ENCODE measurements around the gene SPDYE8. TPM values are rescaled to one million over a fixed set of nuclear protein-coding genes. Genes with fewer than 3 reads are reported as not detected.

Gene SPDYE8
- total RNA-seq, 1 donor: not detected

Small RNA genes lying within 50 kb of the gene (small RNA-seq; reads per million reads assigned to genes)
- not detected for gene RF00019

Other genes with a start within 250 kb of the SPDYE8 start
- gene TYW1B, start 201.6 kb downstream of the SPDYE8 start, total RNA-seq: 2.1 and 2.2 TPM in 2 replicates
- 5.6 and 6.5 TPM in 2 replicates for gene POM121, start 104.7 kb downstream of the SPDYE8 start, total RNA-seq
- gene TRIM74, start 60.3 kb downstream of the SPDYE8 start, total RNA-seq: not detected in 2 replicates
- gene SPDYE11, start 28.1 kb upstream of the SPDYE8 start, total RNA-seq: not detected in 2 replicates
- gene SPDYE9, start 56.3 kb upstream of the SPDYE8 start, total RNA-seq: not detected in 2 replicates

Measured in osteoblast (primary cell).